ENCODE measurements around the gene LCN6.

The LCN6 gene

GRCh38 chr9:136744773-136745172 is 3.6 kb downstream of the LCN6 start:
- no peak for DNase-seq (ENCODE audit: low read depth in 2 of 2)

GRCh38 chr9:136743639-136744211 is 4.6 kb downstream of the LCN6 start:
- DNase-seq (ENCODE audit: low read depth in 2 of 2), result no peak

- DNase-seq (ENCODE audit: low read depth in 2 of 2), result no peak
Observed at GRCh38 chr9:136742591-136743391, 5.5 kb downstream of the LCN6 start, which contains the start of gene LCN10. Gene LCN10 (minus strand): TSS chr9:136742940. CDS start chr9:136742903, 37 bp downstream.

GRCh38 chr9:136741883-136742571 is 6.3 kb downstream of the LCN6 start:
- DNase-seq (ENCODE audit: low read depth in 2 of 2), result peak in 1 of 2 donors; percentile 40

GRCh38 chr9:136740971-136741882 is 7.1 kb downstream of the LCN6 start:
- no peak for DNase-seq (ENCODE audit: low read depth in 2 of 2)

GRCh38 chr9:136740491-136740890 is 7.8 kb downstream of the LCN6 start:
- DNase-seq (ENCODE audit: low read depth in 2 of 2), result no peak

- no peak for DNase-seq (ENCODE audit: low read depth in 2 of 2)
Observed at GRCh38 chr9:136740069-136740468, 8.3 kb downstream of the LCN6 start.

- no peak for DNase-seq (ENCODE audit: low read depth in 2 of 2)
Observed at GRCh38 chr9:136739509-136739908, 8.8 kb downstream of the LCN6 start.

- DNase-seq (ENCODE audit: low read depth in 2 of 2), result no peak
Observed at GRCh38 chr9:136738960-136739359, 9.4 kb downstream of the LCN6 start.

- no peak for DNase-seq (ENCODE audit: low read depth in 2 of 2)
Observed at GRCh38 chr9:136735812-136736480, 12.4 kb downstream of the LCN6 start.

- DNase-seq (ENCODE audit: low read depth in 2 of 2), result no peak
Observed at GRCh38 chr9:136734837-136735496, 13.4 kb downstream of the LCN6 start.

- no peak for DNase-seq (ENCODE audit: low read depth in 2 of 2)
Observed at GRCh38 chr9:136733611-136734010, 14.7 kb downstream of the LCN6 start.

- DNase-seq (ENCODE audit: low read depth in 2 of 2), result no peak
Observed at GRCh38 chr9:136732444-136733178, 15.7 kb downstream of the LCN6 start.

- no peak for DNase-seq (ENCODE audit: low read depth in 2 of 2)
Observed at GRCh38 chr9:136729926-136730325, 18.4 kb downstream of the LCN6 start.

GRCh38 chr9:136729144-136729543 is 19.2 kb downstream of the LCN6 start:
- DNase-seq (ENCODE audit: low read depth in 2 of 2), result no peak

GRCh38 chr9:136728548-136729123 is 19.7 kb downstream of the LCN6 start:
- no peak for DNase-seq (ENCODE audit: low read depth in 2 of 2)

GRCh38 chr9:136728080-136728547 is 20.2 kb downstream of the LCN6 start:
- DNase-seq (ENCODE audit: low read depth in 2 of 2), result peak; percentile 83 to 88

- no peak for DNase-seq (ENCODE audit: low read depth in 2 of 2)
Observed at GRCh38 chr9:136726631-136727191, 21.6 kb downstream of the LCN6 start.

GRCh38 chr9:136726118-136726517 is 22.2 kb downstream of the LCN6 start:
- no peak for DNase-seq (ENCODE audit: low read depth in 2 of 2)
